Measurements from ENCODE around the gene CLGN.
A peak's percentile ranks its signal among the peaks of the same experiment; 100 is the strongest.

The CLGN gene, protein sequence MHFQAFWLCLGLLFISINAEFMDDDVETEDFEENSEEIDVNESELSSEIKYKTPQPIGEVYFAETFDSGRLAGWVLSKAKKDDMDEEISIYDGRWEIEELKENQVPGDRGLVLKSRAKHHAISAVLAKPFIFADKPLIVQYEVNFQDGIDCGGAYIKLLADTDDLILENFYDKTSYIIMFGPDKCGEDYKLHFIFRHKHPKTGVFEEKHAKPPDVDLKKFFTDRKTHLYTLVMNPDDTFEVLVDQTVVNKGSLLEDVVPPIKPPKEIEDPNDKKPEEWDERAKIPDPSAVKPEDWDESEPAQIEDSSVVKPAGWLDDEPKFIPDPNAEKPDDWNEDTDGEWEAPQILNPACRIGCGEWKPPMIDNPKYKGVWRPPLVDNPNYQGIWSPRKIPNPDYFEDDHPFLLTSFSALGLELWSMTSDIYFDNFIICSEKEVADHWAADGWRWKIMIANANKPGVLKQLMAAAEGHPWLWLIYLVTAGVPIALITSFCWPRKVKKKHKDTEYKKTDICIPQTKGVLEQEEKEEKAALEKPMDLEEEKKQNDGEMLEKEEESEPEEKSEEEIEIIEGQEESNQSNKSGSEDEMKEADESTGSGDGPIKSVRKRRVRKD

GRCh38 chr4:140427106-140427918 is at the start of gene CLGN:
TSS of gene CLGN (minus strand) at chr4:140427648. CDS start at chr4:140413078, 14,570 bp downstream.
- no peaks in the 10 kb centered on the region for H3K27me3 ChIP-seq (ENCODE audit: insufficient read depth, poor library complexity, severe bottlenecking)
- peak; percentile 79 for ATAC-seq (ENCODE audit: low read depth)
- peak; percentile 65 for DNase-seq (ENCODE audit: low spot score)
- H3K9me3 ChIP-seq (ENCODE audit: severe bottlenecking), result no peaks in the 10 kb centered on the region
- H3K4me1 ChIP-seq (ENCODE audit: insufficient read depth, poor library complexity, severe bottlenecking), result peaks cover 8% of the 10 kb centered on the region
- no peak within 1 kb of the TSS for H3K27ac ChIP-seq (ENCODE audit: poor library complexity, severe bottlenecking)
- TF ChIP-seq, protein P1, sequence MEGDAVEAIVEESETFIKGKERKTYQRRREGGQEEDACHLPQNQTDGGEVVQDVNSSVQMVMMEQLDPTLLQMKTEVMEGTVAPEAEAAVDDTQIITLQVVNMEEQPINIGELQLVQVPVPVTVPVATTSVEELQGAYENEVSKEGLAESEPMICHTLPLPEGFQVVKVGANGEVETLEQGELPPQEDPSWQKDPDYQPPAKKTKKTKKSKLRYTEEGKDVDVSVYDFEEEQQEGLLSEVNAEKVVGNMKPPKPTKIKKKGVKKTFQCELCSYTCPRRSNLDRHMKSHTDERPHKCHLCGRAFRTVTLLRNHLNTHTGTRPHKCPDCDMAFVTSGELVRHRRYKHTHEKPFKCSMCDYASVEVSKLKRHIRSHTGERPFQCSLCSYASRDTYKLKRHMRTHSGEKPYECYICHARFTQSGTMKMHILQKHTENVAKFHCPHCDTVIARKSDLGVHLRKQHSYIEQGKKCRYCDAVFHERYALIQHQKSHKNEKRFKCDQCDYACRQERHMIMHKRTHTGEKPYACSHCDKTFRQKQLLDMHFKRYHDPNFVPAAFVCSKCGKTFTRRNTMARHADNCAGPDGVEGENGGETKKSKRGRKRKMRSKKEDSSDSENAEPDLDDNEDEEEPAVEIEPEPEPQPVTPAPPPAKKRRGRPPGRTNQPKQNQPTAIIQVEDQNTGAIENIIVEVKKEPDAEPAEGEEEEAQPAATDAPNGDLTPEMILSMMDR (IDR thresholded peaks at IDR 0.05; ENCODE audit: poor library complexity, severe bottlenecking), result peak; percentile 63
- H3K36me3 ChIP-seq (ENCODE audit: low read depth), result no peaks in the 10 kb centered on the region
- peak within 1 kb of the TSS; percentile 40 for H3K4me3 ChIP-seq (ENCODE audit: severe bottlenecking)

DNA sequence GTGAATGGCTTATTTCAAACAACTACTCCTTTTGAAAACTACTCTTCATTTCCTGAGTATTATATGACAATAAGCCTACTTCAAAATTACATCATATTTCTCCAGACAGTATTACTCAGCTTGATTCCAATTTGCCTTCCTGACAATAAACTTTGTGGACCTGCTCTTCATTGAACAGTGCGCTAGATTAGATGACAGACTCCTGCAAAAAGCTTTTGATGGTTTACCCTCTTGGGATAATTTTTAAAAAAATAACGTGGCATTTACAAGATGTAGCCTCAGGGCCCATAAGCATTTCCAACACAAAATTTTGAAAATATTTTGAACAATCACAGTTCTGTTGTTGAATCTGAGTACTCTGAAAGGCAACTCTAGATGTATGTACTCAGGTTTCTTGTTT is 44.7 kb upstream of the CLGN start:
- H3K27ac ChIP-seq (ENCODE audit: poor library complexity, severe bottlenecking), result no peak overlapping the region
- TF ChIP-seq, protein P1 (IDR thresholded peaks at IDR 0.05; ENCODE audit: poor library complexity, severe bottlenecking), result no peak
- no peaks in the 10 kb centered on the region for H3K36me3 ChIP-seq (ENCODE audit: low read depth)
- H3K4me1 ChIP-seq (ENCODE audit: insufficient read depth, poor library complexity, severe bottlenecking), result no peaks in the 10 kb centered on the region
- ATAC-seq (ENCODE audit: low read depth) (no peak), DNase-seq (ENCODE audit: low spot score) (no peak)
- no peaks in the 10 kb centered on the region for H3K27me3 ChIP-seq (ENCODE audit: insufficient read depth, poor library complexity, severe bottlenecking)
- no peaks in the 10 kb centered on the region for H3K9me3 ChIP-seq (ENCODE audit: severe bottlenecking)
- H3K4me3 ChIP-seq (ENCODE audit: severe bottlenecking), result no peak overlapping the region

GRCh38 chr4:140469791-140470733 is 42.6 kb upstream of the CLGN start:
- TF ChIP-seq, protein P1 (IDR thresholded peaks at IDR 0.05; ENCODE audit: poor library complexity, severe bottlenecking), result no peak
- Histone ChIP-seq H3K4me3 (ENCODE audit: severe bottlenecking) (no peak overlapping the region), H3K9me3 (ENCODE audit: severe bottlenecking) (no peaks in the 10 kb centered on the region), H3K4me1 (ENCODE audit: insufficient read depth, poor library complexity, severe bottlenecking) (no peaks in the 10 kb centered on the region), H3K27me3 (ENCODE audit: insufficient read depth, poor library complexity, severe bottlenecking) (no peaks in the 10 kb centered on the region), H3K27ac (ENCODE audit: poor library complexity, severe bottlenecking) (no peak overlapping the region), H3K36me3 (ENCODE audit: low read depth) (no peaks in the 10 kb centered on the region)
- DNase-seq (ENCODE audit: low spot score) (no peak), ATAC-seq (ENCODE audit: low read depth) (no peak)

- no peak for ATAC-seq (ENCODE audit: low read depth)
- H3K4me1 ChIP-seq (ENCODE audit: insufficient read depth, poor library complexity, severe bottlenecking), result no peaks in the 10 kb centered on the region
- DNase-seq (ENCODE audit: low spot score), result no peak
- no peaks in the 10 kb centered on the region for H3K9me3 ChIP-seq (ENCODE audit: severe bottlenecking)
- H3K36me3 ChIP-seq (ENCODE audit: low read depth), result no peaks in the 10 kb centered on the region
- no peaks in the 10 kb centered on the region for H3K27me3 ChIP-seq (ENCODE audit: insufficient read depth, poor library complexity, severe bottlenecking)
- TF ChIP-seq, protein P1 (IDR thresholded peaks at IDR 0.05; ENCODE audit: poor library complexity, severe bottlenecking), result no peak
- no peak overlapping the region for H3K27ac ChIP-seq (ENCODE audit: poor library complexity, severe bottlenecking)
- no peak overlapping the region for H3K4me3 ChIP-seq (ENCODE audit: severe bottlenecking)
These were observed 38.7 kb upstream of the CLGN start for GRCh38 chr4:140466146-140466545.

Measured in RWPE2 (cell line).